AG04449 (cell line): Measurements from ENCODE around the gene SMR3B.

Experiments
- CTCF ChIA-PET: fragments of 350-600 bp; formaldehyde crosslinking; extraction: SDS; loops from one replicate; lab custom pipeline; 2021; ENCODE audit warnings: antibody characterized with exemption; lab: Yijun Ruan, JAX
- POLR2A ChIA-PET: fragments of 400-600, 350-600 bp; formaldehyde crosslinking; extraction: SDS; loops from one replicate; lab custom pipeline; 2020; ENCODE audit warnings: antibody characterized with exemption, inconsistent platforms; lab: Yijun Ruan, JAX
- DNase-seq: peaks from one replicate; pipeline ENCODE4 v3.0.0-alpha.2; 2010; ENCODE audit warnings: low read depth, low spot score
- H3K4me3 ChIP-seq: 2 replicates; pipeline ENCODE4 v1.5.1; 2011; ENCODE audit warnings: low read depth, mild to moderate bottlenecking, control low read depth, low read length
- TF ChIP-seq, protein P1 (sequence below): IDR thresholded peaks from one replicate; pipeline ENCODE4 v1.5.1; 2011; ENCODE audit warnings: mild to moderate bottlenecking, moderate library complexity, low read length, control low read depth, inconsistent platforms; ENCODE audit not compliant: insufficient read depth; ENCODE audit errors: missing control alignments

The SMR3B gene

DNA sequence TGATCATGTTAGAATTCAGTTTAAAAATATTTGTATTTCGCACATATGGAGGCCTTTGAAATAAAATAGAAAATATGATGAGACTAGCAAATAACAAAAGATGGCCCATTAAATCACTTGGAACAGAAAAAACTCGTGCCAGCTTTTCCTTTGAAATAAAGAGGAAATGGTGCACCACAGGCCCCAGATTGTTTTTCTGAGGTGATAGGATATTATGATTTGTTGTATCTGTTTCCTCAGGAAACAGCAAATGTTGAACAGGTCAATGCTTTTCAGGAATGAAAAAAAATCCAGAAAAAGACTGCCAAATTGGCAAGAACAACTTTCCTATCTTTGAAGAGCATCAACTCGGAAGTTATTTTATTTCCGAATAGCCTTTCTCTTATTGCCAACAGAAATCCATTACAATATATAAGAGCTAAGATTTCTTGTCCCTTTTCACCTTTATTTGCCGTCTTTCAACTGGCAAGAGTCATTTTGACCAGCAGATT, at the start of gene SMR3B:
Gene SMR3B, plus strand, starts transcription at position 441 of the 491 bp plus-strand sequence. CDS start 1,380 bp downstream, outside the sequence.
- ChIA-PET CTCF (no interaction called here), POLR2A (no interaction called here)
- TF ChIP-seq, protein P1, sequence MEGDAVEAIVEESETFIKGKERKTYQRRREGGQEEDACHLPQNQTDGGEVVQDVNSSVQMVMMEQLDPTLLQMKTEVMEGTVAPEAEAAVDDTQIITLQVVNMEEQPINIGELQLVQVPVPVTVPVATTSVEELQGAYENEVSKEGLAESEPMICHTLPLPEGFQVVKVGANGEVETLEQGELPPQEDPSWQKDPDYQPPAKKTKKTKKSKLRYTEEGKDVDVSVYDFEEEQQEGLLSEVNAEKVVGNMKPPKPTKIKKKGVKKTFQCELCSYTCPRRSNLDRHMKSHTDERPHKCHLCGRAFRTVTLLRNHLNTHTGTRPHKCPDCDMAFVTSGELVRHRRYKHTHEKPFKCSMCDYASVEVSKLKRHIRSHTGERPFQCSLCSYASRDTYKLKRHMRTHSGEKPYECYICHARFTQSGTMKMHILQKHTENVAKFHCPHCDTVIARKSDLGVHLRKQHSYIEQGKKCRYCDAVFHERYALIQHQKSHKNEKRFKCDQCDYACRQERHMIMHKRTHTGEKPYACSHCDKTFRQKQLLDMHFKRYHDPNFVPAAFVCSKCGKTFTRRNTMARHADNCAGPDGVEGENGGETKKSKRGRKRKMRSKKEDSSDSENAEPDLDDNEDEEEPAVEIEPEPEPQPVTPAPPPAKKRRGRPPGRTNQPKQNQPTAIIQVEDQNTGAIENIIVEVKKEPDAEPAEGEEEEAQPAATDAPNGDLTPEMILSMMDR = no peak
- DNase-seq = no peak
- H3K4me3 ChIP-seq = no peak within 1 kb of the TSS

DNA sequence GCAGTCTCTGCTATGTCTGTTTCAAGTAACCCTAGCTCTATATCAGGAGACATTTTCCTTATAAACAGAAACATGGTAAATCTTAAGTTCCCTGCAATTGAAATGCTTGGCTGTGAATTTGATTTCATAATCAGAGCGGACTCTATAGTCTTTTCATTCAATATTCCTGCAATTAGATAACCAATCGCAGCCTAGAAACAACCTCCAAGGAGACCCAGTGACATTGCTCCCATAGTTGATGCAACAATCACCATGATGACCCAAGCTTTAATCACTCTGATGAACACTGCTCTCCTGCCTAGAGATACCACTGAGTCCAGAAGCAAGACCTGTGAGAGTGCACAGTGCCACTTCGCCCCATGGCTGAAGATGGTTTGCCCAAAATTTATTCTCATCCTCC, 48.2 kb upstream of the SMR3B start, which contains the start of gene CABS1:
Gene CABS1, plus strand, starts transcription at position 301 of the 400 bp plus-strand sequence. Its CDS starts 59 bp downstream, at position 360.
- DNase-seq = no peak
- TF ChIP-seq, protein P1 = no peak
- POLR2A ChIA-PET = no interaction called here
- no peak within 1 kb of the TSS for H3K4me3 ChIP-seq
- CTCF ChIA-PET = no interaction called here

DNA sequence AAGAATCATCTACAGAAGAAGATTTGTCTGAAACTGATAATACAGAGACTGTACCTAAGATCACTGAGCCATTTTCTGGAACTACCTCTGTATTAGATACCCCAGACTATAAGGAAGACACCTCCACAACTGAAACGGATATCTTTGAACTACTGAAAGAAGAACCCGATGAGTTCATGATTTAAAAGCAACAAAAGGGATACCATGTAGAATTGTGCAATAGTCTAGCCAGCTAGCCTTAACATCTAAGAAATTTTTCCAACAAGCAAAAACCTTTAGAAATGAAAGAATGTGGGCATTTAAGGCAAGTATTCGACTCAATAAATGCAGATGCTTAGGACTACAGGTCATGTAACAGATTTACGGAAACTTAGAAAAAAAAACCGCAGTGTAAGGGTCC, 46.9 kb upstream of the SMR3B start:
- CTCF ChIA-PET = no interaction called here
- POLR2A ChIA-PET = no interaction called here
- TF ChIP-seq, protein P1 = no peak
- no peak for DNase-seq
- H3K4me3 ChIP-seq = no peak overlapping the region

DNA sequence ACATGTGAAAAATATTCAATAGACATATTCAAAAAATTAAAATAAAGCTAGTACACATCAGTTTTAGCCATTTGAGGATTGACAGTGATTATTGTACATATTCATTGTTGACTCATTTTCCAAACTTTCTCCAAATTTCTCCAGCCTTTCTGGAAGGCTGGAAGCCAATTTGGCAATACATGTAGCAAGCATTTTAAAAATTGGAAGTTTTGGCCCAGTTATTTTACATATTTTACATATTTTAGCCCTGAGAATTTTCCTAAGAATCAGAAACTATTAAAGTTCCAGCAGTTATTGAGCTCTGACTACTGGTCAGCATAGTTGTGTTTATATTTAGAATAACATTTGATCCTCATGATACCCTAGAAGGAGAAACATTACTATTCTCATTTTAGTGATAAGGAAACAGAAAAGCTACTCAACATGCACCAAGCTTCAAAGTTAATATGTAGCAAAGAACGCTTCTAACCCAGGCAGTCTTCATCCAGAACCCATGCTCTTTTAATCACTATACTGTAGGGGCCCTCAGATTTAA, 45.0 kb upstream of the SMR3B start:
- TF ChIP-seq, protein P1 = no peak
- ChIA-PET CTCF (no interaction called here), POLR2A (no interaction called here)
- DNase-seq = no peak
- no peak overlapping the region for H3K4me3 ChIP-seq

DNA sequence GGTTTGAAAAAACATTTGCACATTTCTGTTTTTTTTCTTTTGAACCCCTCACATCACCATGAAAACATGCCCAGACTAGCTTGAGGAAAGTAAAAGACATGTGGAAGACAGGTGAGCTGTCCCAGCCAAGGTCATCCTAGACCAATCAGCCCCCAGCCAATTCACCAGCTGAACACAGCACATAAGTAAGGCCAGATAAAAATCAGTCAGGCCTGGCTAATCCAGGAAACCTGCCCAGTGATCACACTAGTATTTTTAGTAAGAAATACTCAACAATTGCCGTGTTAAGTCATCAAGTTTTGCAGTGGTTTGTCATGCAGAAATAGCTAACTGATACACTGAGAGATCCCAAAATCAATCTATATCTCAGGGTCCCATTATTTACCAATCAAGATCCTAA, 26.7 kb upstream of the SMR3B start:
- POLR2A ChIA-PET = no interaction called here
- CTCF ChIA-PET = no interaction called here
- no peak for DNase-seq

DNA sequence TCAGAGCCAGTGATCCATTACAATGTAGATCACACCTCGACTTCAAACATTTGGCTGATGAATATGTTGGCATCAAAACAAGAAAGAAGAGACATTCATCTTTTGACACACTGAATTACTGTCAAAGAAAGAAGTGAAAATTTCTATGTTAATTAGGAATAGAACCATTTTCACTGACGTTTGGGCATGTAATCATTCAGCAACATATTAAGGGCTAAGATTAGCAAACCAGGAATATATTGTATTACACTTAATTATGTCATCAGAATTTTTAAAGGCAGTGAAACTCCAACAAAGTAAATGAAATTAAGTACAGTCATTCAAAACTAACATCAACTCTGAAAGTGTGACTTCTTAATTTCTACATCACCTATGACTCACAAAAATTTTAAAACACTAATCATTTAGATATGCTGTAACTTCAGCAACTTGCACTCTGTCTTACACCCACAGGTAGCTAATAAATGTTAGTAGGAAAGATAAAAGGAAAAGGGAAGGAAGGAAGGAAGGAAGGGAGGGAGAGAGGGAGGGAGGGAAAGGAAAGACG, 23.7 kb upstream of the SMR3B start:
- ChIA-PET POLR2A (no interaction called here), CTCF (no interaction called here)
- H3K4me3 ChIP-seq = no peak overlapping the region
- DNase-seq = no peak
- TF ChIP-seq, protein P1 = no peak

More for the DNA sequence above, 26.7 kb upstream of the SMR3B start:
- H3K4me3 ChIP-seq = no peak overlapping the region
- TF ChIP-seq, protein P1 = no peak
